Activated CD4-positive, alpha-beta T cell treated with anti-CD3 and anti-CD28 coated beads for 4 hours (primary cell): Measurements from ENCODE around the gene WNT8A.

Experiments
- DNase-seq, 2 donors: peaks; one replicate each; pipeline ENCODE4 v3.0.0-alpha.2; 2020

The WNT8A gene

DNA sequence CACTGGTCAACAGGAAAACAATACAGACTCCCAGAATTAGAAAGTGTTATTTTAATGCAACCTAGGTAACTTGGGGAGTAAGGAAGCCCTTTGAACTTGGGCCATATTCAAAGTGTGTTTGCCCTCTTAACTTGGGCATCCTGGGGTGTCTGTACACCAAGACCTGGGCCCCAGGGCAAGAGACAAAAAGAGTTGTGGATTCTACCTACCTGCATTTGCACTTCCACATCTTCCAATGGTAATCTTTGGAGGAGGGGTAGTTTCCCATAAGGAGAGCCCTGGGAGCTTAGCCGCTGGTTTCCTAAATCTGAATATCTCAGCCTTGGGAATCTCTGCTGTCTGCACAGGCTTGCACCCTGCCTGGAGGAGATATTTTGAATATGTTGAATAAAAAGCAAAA, 8.5 kb downstream of the WNT8A start:
- no peak for DNase-seq

DNA sequence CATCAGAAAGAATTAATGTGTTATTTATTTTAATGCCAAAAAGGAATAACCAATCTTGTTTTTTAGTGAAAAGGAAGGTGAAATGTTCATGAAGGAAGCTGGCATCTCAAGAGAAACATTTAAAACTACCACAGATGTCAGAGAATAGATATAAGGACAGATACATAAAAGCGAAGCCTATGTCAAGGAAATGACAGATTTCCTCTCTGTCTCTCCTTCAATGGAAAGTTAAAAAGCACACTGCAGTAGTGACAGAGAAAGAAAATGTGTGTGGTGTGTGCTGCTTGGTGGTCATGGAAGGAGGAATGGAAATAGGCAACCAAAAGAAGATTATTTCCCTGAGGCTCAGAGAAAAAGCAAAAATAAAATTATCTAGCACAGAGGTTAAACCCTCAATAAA, 9.2 kb downstream of the WNT8A start:
- DNase-seq = no peak

DNA sequence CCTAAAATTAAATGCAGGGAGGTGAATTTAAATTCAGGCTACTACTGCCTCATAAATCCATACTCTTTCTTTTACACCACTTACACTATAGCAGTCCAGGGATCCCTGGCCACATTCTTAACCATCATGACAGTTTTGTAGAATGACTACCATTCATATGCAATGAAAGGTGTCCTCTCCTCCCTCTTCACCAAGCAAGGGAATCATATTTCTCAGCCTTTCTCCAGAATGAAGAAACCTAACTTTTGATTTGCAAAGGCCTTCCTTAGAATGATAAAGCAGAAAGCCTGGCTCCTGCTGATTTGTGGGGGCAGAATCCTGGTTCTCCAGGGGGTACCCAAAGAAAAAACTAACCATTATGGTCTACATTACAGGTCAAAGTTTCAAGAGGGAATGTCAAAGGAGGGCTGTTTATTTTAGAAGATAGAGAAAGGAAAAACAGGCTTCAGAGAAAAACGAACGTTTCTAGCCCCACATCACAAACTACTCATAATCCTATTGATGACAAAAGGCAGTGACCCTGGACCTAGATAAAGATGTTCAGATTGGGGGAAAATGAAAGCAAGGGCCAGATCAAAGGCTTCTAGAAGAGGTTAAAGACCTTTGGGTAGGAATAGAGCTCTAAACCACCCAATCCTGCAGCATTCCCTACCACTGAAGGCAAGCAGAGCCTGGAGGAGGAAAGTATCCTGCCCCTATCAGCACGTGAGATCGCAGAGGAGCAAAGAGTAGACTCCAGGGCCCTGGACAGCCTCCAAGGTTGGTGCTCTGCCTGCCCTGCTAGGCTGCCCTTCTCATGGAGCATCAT, 11.5 kb downstream of the WNT8A start:
- DNase-seq = no peak

- no peak for DNase-seq
Observed at GRCh38 chr5:138096363-138096762, 12.5 kb downstream of the WNT8A start.

DNA sequence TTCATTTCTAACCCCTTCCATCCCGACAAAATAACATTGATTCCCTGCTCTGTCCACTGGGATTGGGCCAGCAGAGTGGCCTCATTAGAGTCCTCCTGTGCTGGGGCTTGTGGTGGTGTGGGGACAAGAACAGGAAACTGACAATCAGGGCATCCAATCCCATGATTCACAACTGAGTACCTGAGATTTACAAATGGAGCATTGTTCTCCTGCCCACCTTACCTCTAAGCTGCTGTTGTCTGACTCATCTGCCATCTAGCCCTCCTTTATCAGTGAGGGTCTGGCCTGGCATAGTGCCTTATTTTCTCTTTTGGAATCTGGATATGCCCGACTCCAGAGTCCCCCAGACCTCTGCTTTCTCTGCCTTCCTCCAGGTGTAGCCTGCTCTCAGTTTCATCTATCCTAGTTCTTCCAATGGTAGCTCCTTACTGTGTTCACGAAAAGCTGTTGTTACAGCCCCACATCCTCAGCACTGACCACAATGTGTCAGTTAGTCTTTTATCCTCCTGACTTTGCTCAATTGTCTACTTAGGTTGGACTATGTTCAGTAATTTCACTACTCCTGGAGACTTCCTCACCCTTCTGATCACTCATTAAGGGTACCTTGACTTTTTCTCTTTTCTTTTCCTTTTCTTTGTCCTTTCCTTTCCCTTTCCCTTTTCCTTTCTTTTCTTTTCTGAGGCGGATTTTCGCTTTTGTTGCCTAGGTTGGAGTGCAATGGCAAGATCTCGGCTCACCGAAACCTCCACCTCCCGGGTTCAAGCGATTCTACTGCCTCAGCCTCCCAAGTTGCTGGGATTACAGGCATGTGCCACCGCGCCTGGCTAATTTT, 13.4 kb downstream of the WNT8A start:
- no peak for DNase-seq

DNA sequence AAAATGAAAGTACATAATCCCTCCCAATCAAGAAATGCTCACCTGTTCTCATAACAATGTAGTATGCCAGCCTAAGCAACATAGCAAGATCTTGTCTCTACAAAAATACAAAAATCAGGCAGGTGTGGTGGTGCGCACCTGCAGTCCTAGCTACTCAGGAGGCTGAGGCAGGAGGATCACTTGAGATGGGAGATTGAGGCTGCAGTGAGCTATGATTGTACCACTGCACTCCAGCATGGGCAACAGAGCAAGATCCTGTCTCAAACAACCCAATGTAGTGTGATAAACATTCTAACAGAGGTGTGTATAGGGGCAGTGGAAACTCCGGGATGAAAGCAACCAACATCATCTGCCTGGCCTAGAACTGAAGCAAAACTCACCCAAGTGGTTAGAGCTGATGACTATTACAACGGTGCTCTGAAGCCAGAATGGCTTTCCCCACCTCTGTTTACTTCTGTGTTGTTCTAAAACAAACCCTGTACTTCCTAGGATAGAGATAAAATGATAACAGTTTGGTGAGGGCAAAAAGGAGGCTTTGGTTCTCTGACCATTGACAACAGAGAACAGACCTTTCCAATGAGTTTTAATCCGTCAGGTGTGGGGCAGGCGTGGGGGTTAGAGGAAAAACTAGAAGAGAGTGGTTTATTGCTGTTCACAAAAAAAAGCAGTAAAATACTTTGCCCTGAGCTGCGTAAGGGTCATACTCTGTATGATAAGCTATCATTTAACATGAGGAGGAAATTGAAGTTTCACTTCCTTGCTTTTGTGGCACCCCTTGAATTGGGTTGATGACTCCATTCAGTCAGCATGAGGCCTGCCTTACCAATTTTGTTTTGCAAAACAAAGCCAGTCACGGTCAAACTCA, 18.9 kb downstream of the WNT8A start:
- DNase-seq = no peak

- no peak for DNase-seq
Observed at GRCh38 chr5:138103319-138103637, 19.4 kb downstream of the WNT8A start.

- DNase-seq = no peak
Observed at GRCh38 chr5:138105709-138106108, 21.9 kb downstream of the WNT8A start.

- no peak for DNase-seq
Observed at GRCh38 chr5:138107213-138107612, 23.4 kb downstream of the WNT8A start.

DNA sequence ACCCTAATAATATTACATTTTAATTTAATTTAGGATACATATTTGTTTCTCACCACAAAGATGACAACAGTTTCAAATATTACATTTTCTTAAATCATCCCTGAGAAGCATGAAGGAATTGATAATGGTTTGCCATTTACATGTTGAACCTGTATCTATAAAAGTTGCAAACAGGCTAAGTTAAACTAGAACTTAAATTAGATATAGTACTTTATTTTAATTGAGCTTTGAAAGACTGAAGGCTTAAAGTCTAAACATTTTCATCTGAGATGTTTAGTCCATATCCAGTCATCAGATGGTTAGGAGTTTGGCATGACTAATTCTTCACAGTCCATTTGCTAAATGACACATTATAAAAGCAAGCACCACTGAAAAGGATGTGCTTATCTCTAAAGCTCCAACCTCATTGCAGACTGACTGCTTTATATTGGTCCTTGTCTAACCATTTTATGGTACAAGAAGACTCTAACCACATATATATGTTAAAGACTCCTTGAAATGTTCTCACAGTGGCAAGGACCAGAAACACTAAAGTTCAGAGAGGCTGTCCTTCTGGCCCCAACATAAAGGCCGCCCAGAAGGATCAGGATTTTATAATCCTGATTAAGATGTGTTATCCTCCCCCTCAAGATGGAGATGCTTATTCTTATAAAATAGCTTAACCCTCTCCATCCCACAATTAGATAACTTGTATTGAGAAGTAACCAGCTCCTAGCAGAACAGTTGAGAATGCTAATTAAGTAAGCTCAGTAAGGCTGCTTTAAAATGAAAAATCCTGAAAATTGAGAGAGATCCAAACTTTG, 25.8 kb downstream of the WNT8A start:
- DNase-seq = no peak

DNA sequence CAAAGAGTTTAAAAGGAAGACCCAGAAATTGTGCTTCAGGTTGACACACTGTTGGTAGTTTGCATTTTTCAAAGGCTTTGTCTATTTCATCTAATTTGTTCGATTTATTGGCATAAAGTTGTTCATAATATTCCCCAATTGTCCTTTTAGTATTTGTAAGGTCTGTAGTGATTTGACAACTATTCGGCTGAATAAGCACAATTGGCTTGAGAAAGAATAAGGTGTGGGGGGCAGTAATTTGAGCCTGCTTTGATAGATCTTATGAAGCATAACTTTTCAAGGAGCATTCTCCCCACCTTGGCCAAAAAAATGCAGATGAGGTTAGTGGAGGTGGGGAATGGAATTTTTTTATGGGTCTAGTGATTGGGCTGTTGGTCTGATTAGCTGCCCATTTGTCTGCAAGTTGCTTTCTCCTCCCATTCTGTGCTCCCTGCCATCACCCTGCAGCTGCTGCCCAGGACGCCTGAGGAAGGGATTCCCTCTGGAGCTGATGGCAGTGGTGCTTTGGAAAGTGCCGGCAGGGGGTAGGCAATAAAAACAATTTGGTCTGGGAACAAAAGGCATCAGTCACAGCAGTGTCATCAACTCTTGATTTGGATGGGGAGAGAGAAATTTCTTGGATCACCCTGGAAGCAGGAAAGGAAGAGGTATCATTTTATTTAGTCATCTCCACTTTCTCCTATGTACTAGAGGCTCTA, 26.6 kb downstream of the WNT8A start:
- DNase-seq = no peak

- DNase-seq = no peak
Observed at GRCh38 chr5:138111181-138111580, 27.3 kb downstream of the WNT8A start.

- DNase-seq = no peak
Observed at GRCh38 chr5:138111937-138112336, 28.1 kb downstream of the WNT8A start.

GRCh38 chr5:138115254-138115653, 31.4 kb downstream of the WNT8A start:
- no peak for DNase-seq

DNA sequence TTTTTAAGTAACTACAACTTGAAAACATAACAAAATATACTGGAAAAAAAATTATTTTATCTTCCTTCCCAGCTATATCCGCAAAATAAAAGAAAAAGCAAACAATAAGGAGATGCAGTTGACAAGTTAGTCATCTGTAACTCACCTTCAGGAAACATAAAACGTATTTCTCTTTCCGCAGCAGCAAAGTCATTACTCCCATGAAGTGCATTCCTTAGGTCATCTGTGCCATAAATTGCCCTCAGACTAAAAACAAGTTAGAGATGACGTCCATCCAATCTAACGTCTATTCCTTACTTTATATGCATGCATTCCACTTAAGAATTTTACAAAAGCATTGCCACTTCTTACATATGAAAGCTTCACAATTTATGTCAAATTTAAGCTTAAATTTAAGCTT, 44.5 kb downstream of the WNT8A start:
- DNase-seq = no peak

DNA sequence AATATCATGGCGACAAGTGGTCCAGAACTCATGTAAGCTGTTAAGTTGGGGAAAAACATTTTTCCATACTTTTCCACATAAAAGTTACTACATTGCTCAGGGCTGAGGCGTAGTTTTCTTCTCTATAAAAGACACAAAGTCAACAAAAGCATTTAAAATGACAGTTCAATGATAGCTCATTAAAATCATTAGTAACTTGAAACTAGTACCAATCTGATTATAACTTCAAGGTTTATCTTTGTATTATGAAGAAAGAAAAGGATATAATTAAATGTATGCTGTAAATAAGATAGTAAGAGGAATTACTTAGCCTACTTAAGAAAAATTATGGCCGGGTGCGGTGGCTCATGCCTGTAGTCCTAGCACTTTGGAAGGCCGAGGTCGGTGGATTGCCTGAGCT, 45.5 kb downstream of the WNT8A start:
- DNase-seq = no peak

DNA sequence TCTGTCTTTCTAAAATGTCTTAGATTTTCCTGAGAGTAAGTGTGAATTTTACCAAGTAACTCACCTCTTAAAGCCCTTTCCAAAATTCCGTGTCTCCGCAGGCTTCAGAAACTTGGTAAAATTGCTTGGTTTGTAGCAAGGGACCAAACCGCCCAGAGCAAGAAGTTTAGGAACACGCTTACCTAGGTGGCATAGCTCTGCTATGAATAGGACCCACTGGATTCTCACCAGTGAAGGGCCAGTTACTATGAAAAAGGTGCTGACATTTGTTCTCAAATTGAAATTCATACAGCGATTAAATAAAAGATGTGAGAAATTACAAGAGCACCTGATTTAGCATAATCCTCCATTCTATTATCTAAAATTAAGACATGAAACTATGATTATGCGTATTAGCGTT, 48.7 kb downstream of the WNT8A start:
- DNase-seq = no peak

GRCh38 chr5:138138949-138139780, 55.3 kb downstream of the WNT8A start, which contains the start of gene NME5:
Gene NME5 (minus strand): TSS chr5:138139428. CDS start chr5:138138780, 648 bp downstream.
- DNase-seq = no peak

DNA sequence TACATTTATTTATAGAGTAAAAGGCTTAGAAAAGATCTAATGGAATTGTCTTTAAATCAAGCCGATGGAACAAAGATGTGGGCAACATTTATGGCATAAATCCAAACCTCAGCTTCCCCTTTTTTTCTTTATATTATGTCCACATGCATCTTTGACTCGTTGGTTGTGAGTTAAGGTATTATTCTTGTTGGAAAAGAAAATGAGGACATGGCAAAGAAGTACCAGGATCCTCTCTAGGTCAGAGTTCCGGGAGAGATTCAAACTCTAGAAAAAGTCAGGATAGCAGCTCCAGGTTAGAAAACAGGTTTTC, 55.9 kb downstream of the WNT8A start:
- DNase-seq = no peak

GRCh38 chr5:138140268-138140667, 56.4 kb downstream of the WNT8A start:
- DNase-seq = no peak
